ENCODE results near the gene ZG16. TPM values are rescaled to one million over a fixed set of nuclear protein-coding genes. Genes with fewer than 3 reads are reported as not detected.
A peak's percentile ranks its signal among the peaks of the same experiment; 100 is the strongest.
"Not testable (repeated sequence)": the region's sequence is repeated elsewhere in the genome, so short reads cannot be mapped to it uniquely, and the experiment has no call there.

The ZG16 gene
- total RNA-seq, 2 experiments from 2014 or later = not detected

- peaks cover 85% of the 10 kb centered on the region for H3K4me1 Mint-ChIP-seq (ENCODE audit: low read depth)
- DNase-seq = no peak
- H3K27ac Mint-ChIP-seq = peak overlapping the region; percentile 83
- H3K36me3 Mint-ChIP-seq (ENCODE audit: low read depth) = peaks cover 18% of the 10 kb centered on the region
- no peak overlapping the region for H3K4me3 Mint-ChIP-seq
- H3K9me3 Mint-ChIP-seq = no peaks in the 10 kb centered on the region
- CTCF ChIA-PET = interaction anchor here (0.6 to 1.2 kb wide), 2 partner anchors 42 to 369 kb away, joined by 3 to 6 read pairs; no protein-coding TSS in a partner anchor
- no peaks in the 10 kb centered on the region for H3K27me3 Mint-ChIP-seq (ENCODE audit: low read depth)
- intact Hi-C loops (cut with micrococcal nuclease) = no loop called here
Measured at GRCh38 chr16:29742683-29743275, 35.3 kb upstream of the ZG16 start.

GRCh38 chr16:29743475-29743826 is 34.6 kb upstream of the ZG16 start:
- Mint-ChIP-seq H3K4me1 (ENCODE audit: low read depth) (peaks cover 81% of the 10 kb centered on the region), H3K9me3 (no peaks in the 10 kb centered on the region), H3K27ac (peak overlapping the region; percentile 83), H3K4me3 (peak overlapping the region; percentile 62), H3K27me3 (ENCODE audit: low read depth) (no peaks in the 10 kb centered on the region), H3K36me3 (ENCODE audit: low read depth) (peaks cover 18% of the 10 kb centered on the region)
- intact Hi-C loops (cut with micrococcal nuclease) = no loop called here
- no peak for DNase-seq
- CTCF ChIA-PET = interaction anchor here (0.6 to 2.1 kb wide), 5 partner anchors 14 to 369 kb away, joined by 3 to 7 read pairs (median 4); partner anchors contain the start of gene KIF22

- Mint-ChIP-seq H3K36me3 (ENCODE audit: low read depth) (peaks cover 18% of the 10 kb centered on the region), H3K4me1 (ENCODE audit: low read depth) (peaks cover 79% of the 10 kb centered on the region)
Measured at GRCh38 chr16:29743827-29744531, 34.1 kb upstream of the ZG16 start.

GRCh38 chr16:29744541-29745101 is 33.4 kb upstream of the ZG16 start:
- H3K4me1 Mint-ChIP-seq (ENCODE audit: low read depth) = peaks cover 76% of the 10 kb centered on the region

More at GRCh38 chr16:29743827-29744531, 34.1 kb upstream of the ZG16 start:
- peak overlapping the region; percentile 83 for H3K27ac Mint-ChIP-seq
- peak overlapping the region; percentile 62 for H3K4me3 Mint-ChIP-seq
- CTCF ChIA-PET = interaction anchor here (1.0 to 2.1 kb wide), 4 partner anchors 15 to 46 kb away, joined by 3 to 7 read pairs (median 5); partner anchors contain the start of gene KIF22
- intact Hi-C loops (cut with micrococcal nuclease) = no loop called here
- H3K27me3 Mint-ChIP-seq (ENCODE audit: low read depth) = no peaks in the 10 kb centered on the region
- DNase-seq = peak; percentile 64
- H3K9me3 Mint-ChIP-seq = no peaks in the 10 kb centered on the region

GRCh38 chr16:29745121-29745852 is 32.8 kb upstream of the ZG16 start:
- Mint-ChIP-seq H3K27ac (peak overlapping the region; percentile 97), H3K9me3 (no peaks in the 10 kb centered on the region), H3K27me3 (ENCODE audit: low read depth) (no peaks in the 10 kb centered on the region), H3K36me3 (ENCODE audit: low read depth) (peaks cover 18% of the 10 kb centered on the region), H3K4me1 (ENCODE audit: low read depth) (peaks cover 69% of the 10 kb centered on the region), H3K4me3 (peak overlapping the region; percentile 97)
- intact Hi-C loops (cut with micrococcal nuclease) = loop anchor here (5.0 kb wide), 1 partner anchor 62 kb away; the partner anchor contains the start of gene MAZ
- CTCF ChIA-PET = interaction anchor here (1.1 to 2.1 kb wide), 2 partner anchors 39 to 45 kb away, joined by 6 to 7 read pairs; partner anchors contain the start of gene KIF22
- peak; percentile 69 for DNase-seq

More at GRCh38 chr16:29744541-29745101, 33.4 kb upstream of the ZG16 start:
- no peak for DNase-seq
- Mint-ChIP-seq H3K4me3 (peak overlapping the region; percentile 97), H3K27me3 (ENCODE audit: low read depth) (no peaks in the 10 kb centered on the region), H3K36me3 (ENCODE audit: low read depth) (peaks cover 18% of the 10 kb centered on the region), H3K27ac (peak overlapping the region; percentile 97), H3K9me3 (no peaks in the 10 kb centered on the region)
- CTCF ChIA-PET = interaction anchor here (1.0 to 2.1 kb wide), 3 partner anchors 15 to 45 kb away, joined by 3 to 7 read pairs (median 4); partner anchors contain the start of gene KIF22
- intact Hi-C loops (cut with micrococcal nuclease) = loop anchor here (5.0 kb wide), 1 partner anchor 63 kb away; the partner anchor contains the start of gene MAZ

GRCh38 chr16:29745853-29746345 is 32.2 kb upstream of the ZG16 start, which contains the start of gene C16orf54:
TSS of gene C16orf54 (minus strand) at chr16:29745990. CDS start at chr16:29744951, 1,039 bp downstream.
- Mint-ChIP-seq H3K27ac (peak within 1 kb of the TSS; percentile 97), H3K4me3 (peak within 1 kb of the TSS; percentile 97), H3K27me3 (ENCODE audit: low read depth) (no peaks in the 10 kb centered on the region), H3K36me3 (ENCODE audit: low read depth) (peaks cover 18% of the 10 kb centered on the region), H3K9me3 (no peaks in the 10 kb centered on the region), H3K4me1 (ENCODE audit: low read depth) (peaks cover 65% of the 10 kb centered on the region)
- CTCF ChIA-PET = interaction anchor here (1.1 kb wide), 1 partner anchor 39 kb away, joined by 6 read pairs; no protein-coding TSS in a partner anchor
- peak; percentile 96 for DNase-seq
- intact Hi-C loops (cut with micrococcal nuclease) = loop anchor here (1.0 to 5.0 kb wide), 4 partner anchors 13 to 61 kb away; partner anchors contain the start of genes KIF22 and MAZ

GRCh38 chr16:29746518-29746917 is 31.5 kb upstream of the ZG16 start:
- peak overlapping the region; percentile 97 for H3K4me3 Mint-ChIP-seq
- not testable (repeated sequence) for H3K27me3 Mint-ChIP-seq (ENCODE audit: low read depth); DNase-seq; H3K9me3 Mint-ChIP-seq
- CTCF ChIA-PET = interaction anchor here (1.1 kb wide), 1 partner anchor 38 kb away, joined by 6 read pairs; no protein-coding TSS in a partner anchor
- H3K27ac Mint-ChIP-seq = peak overlapping the region; percentile 97
- H3K36me3 Mint-ChIP-seq (ENCODE audit: low read depth) = peaks cover 18% of the 10 kb centered on the region
- intact Hi-C loops (cut with micrococcal nuclease) = loop anchor here (1.0 to 5.0 kb wide), 4 partner anchors 14 to 61 kb away; partner anchors contain the start of genes KIF22 and MAZ
- H3K4me1 Mint-ChIP-seq (ENCODE audit: low read depth) = peaks cover 59% of the 10 kb centered on the region

- Mint-ChIP-seq H3K4me3 (no peak overlapping the region), H3K4me1 (ENCODE audit: low read depth) (peaks cover 48% of the 10 kb centered on the region), H3K36me3 (ENCODE audit: low read depth) (peaks cover 12% of the 10 kb centered on the region), H3K9me3 (no peaks in the 10 kb centered on the region), H3K27me3 (ENCODE audit: low read depth) (no peaks in the 10 kb centered on the region), H3K27ac (no peak overlapping the region)
- intact Hi-C loops (cut with micrococcal nuclease) = loop anchor here (1.0 to 5.0 kb wide), 3 partner anchors 10 to 59 kb away; partner anchors contain the start of gene MAZ
- DNase-seq = no peak
- CTCF ChIA-PET = interaction anchor here (0.6 to 2.4 kb wide), 4 partner anchors 10 to 100 kb away, joined by 3 to 7 read pairs (median 4); no protein-coding TSS in a partner anchor
Measured at GRCh38 chr16:29747947-29748759, 29.9 kb upstream of the ZG16 start.

GRCh38 chr16:29748760-29749149 is 29.3 kb upstream of the ZG16 start:
- not testable (repeated sequence) for H3K4me3 Mint-ChIP-seq; H3K27ac Mint-ChIP-seq; H3K27me3 Mint-ChIP-seq (ENCODE audit: low read depth); H3K36me3 Mint-ChIP-seq (ENCODE audit: low read depth); H3K9me3 Mint-ChIP-seq; DNase-seq
- H3K4me1 Mint-ChIP-seq (ENCODE audit: low read depth) = peaks cover 44% of the 10 kb centered on the region
- CTCF ChIA-PET = interaction anchor here (1.0 to 2.4 kb wide), 4 partner anchors 10 to 86 kb away, joined by 3 to 7 read pairs (median 4); partner anchors contain the start of gene SPN
- intact Hi-C loops (cut with micrococcal nuclease) = loop anchor here (5.0 kb wide), 1 partner anchor 59 kb away; the partner anchor contains the start of gene MAZ

GRCh38 chr16:29753516-29753915 is 24.5 kb upstream of the ZG16 start:
- Mint-ChIP-seq H3K27ac (no peak overlapping the region), H3K36me3 (ENCODE audit: low read depth) (no peaks in the 10 kb centered on the region), H3K4me1 (ENCODE audit: low read depth) (peaks cover 41% of the 10 kb centered on the region), H3K27me3 (ENCODE audit: low read depth) (no peaks in the 10 kb centered on the region), H3K4me3 (no peak overlapping the region), H3K9me3 (no peaks in the 10 kb centered on the region)
- CTCF ChIA-PET = interaction anchor here (1.0 to 2.1 kb wide), 5 partner anchors 24 to 95 kb away, joined by 3 to 13 read pairs (median 6); partner anchors contain the start of gene KIF22
- intact Hi-C loops (cut with micrococcal nuclease) = no loop called here
- DNase-seq = no peak
